OCI-LY3 (cell line): ENCODE measurements around the gene HCFC2.

Source experiments
- H2AFZ ChIP-seq: fragments of 200-600, 300-600 bp; shearing (Covaris generic); 2 replicates; pipeline ENCODE4 v1.6.0; 2014; ENCODE audit warnings: antibody characterized with exemption, low read depth, low read length
- H3K27ac ChIP-seq: fragments of 200-600, 300-600 bp; sonication (generic); 2 replicates; pipeline ENCODE4 v1.5.1; 2014; ENCODE audit warnings: mild to moderate bottlenecking, low read length, moderate library complexity, mixed read lengths
- H3K27me3 ChIP-seq: fragments of 200-600, 300-600 bp; sonication (generic); 2 replicates; pipeline ENCODE4 v1.6.1; 2014; ENCODE audit warnings: low read depth, low read length, mixed read lengths
- H3K36me3 ChIP-seq: fragments of 200-600, 300-600 bp; sonication (generic); replicated peaks from 2 replicates; pipeline ENCODE3; 2014; ENCODE audit warnings: low read depth, low read length, mixed read lengths
- H3K4me1 ChIP-seq: fragments of 300-600, 200-600 bp; sonication (generic); 2 replicates; pipeline ENCODE4 v1.6.1; 2014; ENCODE audit warnings: low read length, mixed read lengths
- H3K4me2 ChIP-seq: fragments of 200-600, 300-600 bp; sonication (generic); 2 replicates; pipeline ENCODE4 v1.6.1; 2014; ENCODE audit warnings: low read length, mixed read lengths
- H3K4me3 ChIP-seq: fragments of 300-600, 200-600 bp; sonication (generic); 2 replicates; pipeline ENCODE4 v1.5.1; 2014; ENCODE audit warnings: antibody characterized with exemption, mild to moderate bottlenecking, low read length, moderate library complexity
- H3K79me2 ChIP-seq: fragments of 300-600, 200-600 bp; shearing (Covaris generic); 2 replicates; pipeline ENCODE4 v1.6.1; 2014; ENCODE audit warnings: mild to moderate bottlenecking, low read length, mixed read lengths
- H3K9ac ChIP-seq: fragments of 300-600, 200-600 bp; shearing (Covaris generic); 2 replicates; pipeline ENCODE4 v1.6.0; 2014; ENCODE audit warnings: mild to moderate bottlenecking, low read length, moderate library complexity
- H3K9me3 ChIP-seq: fragments of 200-600, 300-600 bp; shearing (Covaris generic); 2 replicates; pipeline ENCODE4 v1.6.1; 2014; ENCODE audit warnings: low read length, mixed read lengths; ENCODE audit not compliant: insufficient read depth
- H4K20me1 ChIP-seq: fragments of 200-600, 300-600 bp; sonication (generic); 2 replicates; pipeline ENCODE4 v1.6.1; 2016; ENCODE audit warnings: low read length, mixed read lengths; ENCODE audit not compliant: insufficient read depth
- CTCF ChIP-seq: fragments of 200-600, 300-600 bp; sonication (generic); IDR thresholded peaks from 2 replicates; pipeline ENCODE4 v1.5.1; 2014; ENCODE audit warnings: antibody characterized with exemption, low read length, low read depth
- EZH2phosphoT487 ChIP-seq: fragments of 200-600 bp; shearing (Covaris generic); IDR thresholded peaks from 2 replicates; pipeline ENCODE4 v1.6.1; 2018; ENCODE audit warnings: antibody characterized with exemption, mixed run types, low read depth

Gene HCFC2

GRCh38 chr12:104154286-104154685, 90.0 kb downstream of the HCFC2 start:
- no peaks in the 10 kb centered on the region for H3K79me2 ChIP-seq
- no peaks in the 10 kb centered on the region for H3K36me3 ChIP-seq
- H3K4me2 ChIP-seq, result no peak overlapping the region
- no peak for TF ChIP-seq CTCF
- TF ChIP-seq EZH2phosphoT487, result no peak
- no peaks in the 10 kb centered on the region for H4K20me1 ChIP-seq
- no peaks in the 10 kb centered on the region for H3K27me3 ChIP-seq
- H3K9me3 ChIP-seq, result no peaks in the 10 kb centered on the region
- no peak overlapping the region for H3K9ac ChIP-seq
- H3K4me3 ChIP-seq, result no peak overlapping the region
- no peaks in the 10 kb centered on the region for H3K4me1 ChIP-seq
- H3K27ac ChIP-seq, result no peak overlapping the region
- no peak overlapping the region for H2AFZ ChIP-seq

- H2AFZ ChIP-seq, result no peak overlapping the region
Observed at GRCh38 chr12:104154806-104155205, 90.5 kb downstream of the HCFC2 start.

More at GRCh38 chr12:104154806-104155205, 90.5 kb downstream of the HCFC2 start:
- TF ChIP-seq CTCF, result no peak
- TF ChIP-seq EZH2phosphoT487, result no peak
- Histone ChIP-seq H4K20me1 (no peaks in the 10 kb centered on the region), H3K36me3 (no peaks in the 10 kb centered on the region), H3K79me2 (no peaks in the 10 kb centered on the region), H3K9me3 (no peaks in the 10 kb centered on the region), H3K4me1 (no peaks in the 10 kb centered on the region), H3K9ac (no peak overlapping the region), H3K4me2 (no peak overlapping the region), H3K27me3 (no peaks in the 10 kb centered on the region), H3K4me3 (no peak overlapping the region), H3K27ac (no peak overlapping the region)
